GM12878 (cell line): ENCODE data around the gene RAB22A.

Source experiments
- EGR1 ChIP-seq, 2 experiments: IDR thresholded peaks; 1 replicate in 1 of 2; 2 replicates in 1 of 2; pipeline ENCODE4 v1.6.1; 2011 to 2012; ENCODE audit warnings: low read depth in 2 of 2, low read length in 2 of 2, borderline replicate concordance in 1 of 2, mild to moderate bottlenecking in 1 of 2, moderate library complexity in 1 of 2
- ESRRA ChIP-seq: IDR thresholded peaks from 2 replicates; pipeline ENCODE4 v1.6.1; 2012; ENCODE audit warnings: mild to moderate bottlenecking, low read length, improper control_type of control experiment
- EZH2 ChIP-seq: IDR thresholded peaks from 2 replicates; pipeline ENCODE4 v1.6.1; 2012; ENCODE audit warnings: low read depth, mild to moderate bottlenecking, control low read depth, inconsistent platforms, low read length, borderline replicate concordance; ENCODE audit not compliant: control insufficient read depth
- FOS ChIP-seq: IDR thresholded peaks from 3 replicates; pipeline ENCODE4 v1.6.1; 2011; ENCODE audit warnings: borderline replicate concordance; ENCODE audit not compliant: insufficient read length; ENCODE audit errors: extremely low read depth
- JUND ChIP-seq: IDR thresholded peaks from 2 replicates; pipeline ENCODE4 v1.6.1; 2012; ENCODE audit warnings: low read depth, mild to moderate bottlenecking, low read length, improper control_type of control experiment, moderate library complexity
- RFX5 ChIP-seq: IDR thresholded peaks from 2 replicates; pipeline ENCODE4 v1.6.1; 2011; ENCODE audit warnings: low read depth, low read length, improper control_type of control experiment
- SMARCA5 ChIP-seq: fragments of 450-650 bp; IDR thresholded peaks from 2 replicates; pipeline ENCODE4 v1.6.1; 2017; ENCODE audit warnings: mild to moderate bottlenecking
- TAF1 ChIP-seq: IDR thresholded peaks from 2 replicates; pipeline ENCODE4 v1.6.1; 2011; ENCODE audit warnings: mild to moderate bottlenecking, low read depth, low read length, borderline replicate concordance
- TARDBP ChIP-seq: IDR thresholded peaks from 2 replicates; pipeline ENCODE4 v1.6.1; 2016; ENCODE audit warnings: borderline replicate concordance
- TCF12 ChIP-seq: IDR thresholded peaks from 2 replicates; pipeline ENCODE4 v1.6.1; 2011; ENCODE audit warnings: low read depth, mild to moderate bottlenecking, low read length
- USF2 ChIP-seq: IDR thresholded peaks from 2 replicates; pipeline ENCODE4 v1.6.1; 2011; ENCODE audit warnings: low read depth, low read length, improper control_type of control experiment, borderline replicate concordance
- ZBED1 ChIP-seq: IDR thresholded peaks from 2 replicates; pipeline ENCODE4 v1.6.1; 2016; ENCODE audit warnings: borderline replicate concordance
- TF ChIP-seq, protein P1 (sequence below), 3 experiments: IDR thresholded peaks in 2 of 3; conservative IDR thresholded peaks in 1 of 3; 2 replicates each; pipeline ENCODE4 v1.5.1; 2011; ENCODE audit warnings: low read depth in 3 of 3, low read length in 3 of 3, mild to moderate bottlenecking in 3 of 3, control low read depth in 2 of 3, moderate library complexity in 2 of 3, inconsistent platforms in 1 of 3, mixed read lengths in 1 of 3; ENCODE audit not compliant: control insufficient read depth in 2 of 3, insufficient read depth in 1 of 3; ENCODE audit errors: extremely low read depth in 1 of 3

GRCh38 chr20:58313396-58313795 lies 3.9 kb downstream of the RAB22A start:
- no peak for TF ChIP-seq RFX5
- TF ChIP-seq ZBED1: no peak
- no peak for TF ChIP-seq FOS
- no peak for TF ChIP-seq TARDBP
- TF ChIP-seq USF2: no peak
- no peak for TF ChIP-seq ESRRA
- TF ChIP-seq EGR1 (IDR thresholded peaks at IDR 0.05; ENCODE audit: borderline replicate concordance in 1 of 2, low read depth in 2 of 2, low read length in 2 of 2): no peak
- TF ChIP-seq, protein P1, sequence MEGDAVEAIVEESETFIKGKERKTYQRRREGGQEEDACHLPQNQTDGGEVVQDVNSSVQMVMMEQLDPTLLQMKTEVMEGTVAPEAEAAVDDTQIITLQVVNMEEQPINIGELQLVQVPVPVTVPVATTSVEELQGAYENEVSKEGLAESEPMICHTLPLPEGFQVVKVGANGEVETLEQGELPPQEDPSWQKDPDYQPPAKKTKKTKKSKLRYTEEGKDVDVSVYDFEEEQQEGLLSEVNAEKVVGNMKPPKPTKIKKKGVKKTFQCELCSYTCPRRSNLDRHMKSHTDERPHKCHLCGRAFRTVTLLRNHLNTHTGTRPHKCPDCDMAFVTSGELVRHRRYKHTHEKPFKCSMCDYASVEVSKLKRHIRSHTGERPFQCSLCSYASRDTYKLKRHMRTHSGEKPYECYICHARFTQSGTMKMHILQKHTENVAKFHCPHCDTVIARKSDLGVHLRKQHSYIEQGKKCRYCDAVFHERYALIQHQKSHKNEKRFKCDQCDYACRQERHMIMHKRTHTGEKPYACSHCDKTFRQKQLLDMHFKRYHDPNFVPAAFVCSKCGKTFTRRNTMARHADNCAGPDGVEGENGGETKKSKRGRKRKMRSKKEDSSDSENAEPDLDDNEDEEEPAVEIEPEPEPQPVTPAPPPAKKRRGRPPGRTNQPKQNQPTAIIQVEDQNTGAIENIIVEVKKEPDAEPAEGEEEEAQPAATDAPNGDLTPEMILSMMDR (IDR thresholded peaks at IDR 0.05 in 2 of 3, conservative IDR thresholded peaks at IDR 0.05 in 1 of 3; ENCODE audit: control insufficient read depth in 2 of 3, extremely low read depth in 1 of 3, insufficient read depth in 1 of 3, low read depth in 3 of 3, low read length in 3 of 3): no peak
- no peak for TF ChIP-seq JUND
- no peak for TF ChIP-seq EZH2
- TF ChIP-seq TCF12: no peak
- no peak for TF ChIP-seq TAF1
- no peak for TF ChIP-seq SMARCA5
